Esophagus muscularis mucosa (tissue), 4 donors: ENCODE results near the gene MBD3L4. TPM values are rescaled to one million over a fixed set of nuclear protein-coding genes. Genes with fewer than 3 reads are reported as not detected.

Source experiments
- DNase-seq: peaks from one replicate; pipeline ENCODE4 v3.0.0-alpha.2; 2017; ENCODE audit errors: extremely low spot score
- H3K27ac ChIP-seq, 4 donors: fragments of 200-600 bp; sonication (generic); replicated peaks in 1 of 4; 1 replicate in 3 of 4; 2 replicates in 1 of 4; pipeline ENCODE4 v1.5.1; 2016 to 2019; ENCODE audit warnings: mild to moderate bottlenecking in 1 of 4
- H3K27me3 ChIP-seq, 4 donors: fragments of 200-600 bp; sonication (generic); one replicate each; pipeline versions ENCODE4 v1.5.1 to v1.6.0; 2016 to 2019
- H3K36me3 ChIP-seq, 4 donors: fragments of 200-600 bp; sonication (generic); one replicate each; pipeline ENCODE4 v1.5.1; 2016 to 2019
- H3K4me1 ChIP-seq, 4 donors: fragments of 200-600 bp; sonication (generic); one replicate each; pipeline ENCODE4 v1.5.1; 2016 to 2019
- H3K4me3 ChIP-seq, 4 donors: fragments of 200-600 bp; sonication (generic); 1 replicate in 2 of 4; 2 replicates in 2 of 4; pipeline ENCODE4 v1.5.1; 2016 to 2019; ENCODE audit warnings: mild to moderate bottlenecking in 4 of 4, moderate library complexity in 1 of 4
- H3K9me3 ChIP-seq, 4 donors: fragments of 200-600 bp; sonication (generic); 1 replicate in 3 of 4; 2 replicates in 1 of 4; pipeline ENCODE4 v1.5.1; 2016 to 2019
- EP300 ChIP-seq: sonication (generic); formaldehyde crosslinking; IDR thresholded peaks from one replicate; pipeline ENCODE4 v1.6.1; 2017; ENCODE audit warnings: antibody characterized with exemption
- POLR2A ChIP-seq: fragments of 450-650 bp; IDR thresholded peaks from one replicate; pipeline ENCODE4 v1.6.1; 2017; ENCODE audit warnings: antibody characterized with exemption, moderate library complexity, mild to moderate bottlenecking, low read depth
- POLR2AphosphoS5 ChIP-seq, 2 donors: sonication (generic); formaldehyde crosslinking; IDR thresholded peaks; one replicate each; pipeline ENCODE4 v1.6.1; 2017; ENCODE audit warnings: antibody characterized with exemption in 2 of 2
- WGBS: methylation state at CpG from one replicate; pipeline ENCODE4 v1.1.5; 2018; 5-methylcytosine and 5-hydroxymethylcytosine counted together
- intact Hi-C: fragments of 100-400 bp; cut with DNase I; formaldehyde crosslinking; loops from one replicate; pipeline ENCODE4 v1.15.1; 2023
- total RNA-seq, 4 donors: library from RNA; depleted of rRNA; stranded (reverse); fragments of >200 nt; gene quantifications; one replicate each; pipeline versions ENCODE4 v1.1.0 to v1.2.1, GENCODE V29; 2016
- TF ChIP-seq, protein P1 (sequence below), 3 experiments: fragments of 200-600 bp in 2 of 3; fragments of 450-650 bp in 1 of 3; sonication (generic) in 2 of 3; IDR thresholded peaks; one replicate each; pipeline ENCODE4 v1.5.1; 2017 to 2019; ENCODE audit warnings: antibody characterized with exemption in 3 of 3, mild to moderate bottlenecking in 2 of 3, moderate library complexity in 1 of 3

The MBD3L4 gene
- total RNA-seq, 4 donors from 2014 or later = not detected

DNA sequence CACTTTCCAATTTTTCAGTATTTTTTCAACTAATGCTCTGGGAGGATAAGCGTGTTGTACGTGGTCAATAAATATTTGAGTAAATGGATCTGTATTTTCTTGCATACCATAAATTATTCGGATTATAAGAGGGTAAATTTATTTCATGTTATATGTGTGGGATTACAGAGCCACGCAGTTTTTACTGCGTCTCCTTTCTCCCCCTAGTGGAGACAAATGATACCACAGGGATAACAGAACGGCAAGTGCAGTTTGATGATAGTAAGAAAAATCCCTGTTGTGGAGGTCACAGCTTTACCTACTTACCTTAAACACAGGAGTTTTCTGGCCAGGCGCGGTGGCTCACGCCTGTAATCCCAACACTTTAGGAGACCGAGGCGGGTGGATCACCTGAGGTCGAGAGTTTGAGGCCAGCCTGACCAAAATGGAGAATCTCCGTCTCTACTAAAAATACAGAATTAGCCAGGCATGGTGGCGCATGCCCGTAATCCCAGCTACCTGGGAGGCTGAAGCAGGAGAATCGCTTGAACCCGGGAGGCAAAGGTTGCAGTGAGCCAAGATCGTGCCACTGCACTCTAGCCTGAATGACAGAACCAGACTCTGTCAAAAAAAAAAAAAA, 35.6 kb downstream of the MBD3L4 start:
- no peak overlapping the region for H3K4me3 ChIP-seq
- TF ChIP-seq EP300 = no peak
- no peak for TF ChIP-seq POLR2A
- TF ChIP-seq, protein P1, sequence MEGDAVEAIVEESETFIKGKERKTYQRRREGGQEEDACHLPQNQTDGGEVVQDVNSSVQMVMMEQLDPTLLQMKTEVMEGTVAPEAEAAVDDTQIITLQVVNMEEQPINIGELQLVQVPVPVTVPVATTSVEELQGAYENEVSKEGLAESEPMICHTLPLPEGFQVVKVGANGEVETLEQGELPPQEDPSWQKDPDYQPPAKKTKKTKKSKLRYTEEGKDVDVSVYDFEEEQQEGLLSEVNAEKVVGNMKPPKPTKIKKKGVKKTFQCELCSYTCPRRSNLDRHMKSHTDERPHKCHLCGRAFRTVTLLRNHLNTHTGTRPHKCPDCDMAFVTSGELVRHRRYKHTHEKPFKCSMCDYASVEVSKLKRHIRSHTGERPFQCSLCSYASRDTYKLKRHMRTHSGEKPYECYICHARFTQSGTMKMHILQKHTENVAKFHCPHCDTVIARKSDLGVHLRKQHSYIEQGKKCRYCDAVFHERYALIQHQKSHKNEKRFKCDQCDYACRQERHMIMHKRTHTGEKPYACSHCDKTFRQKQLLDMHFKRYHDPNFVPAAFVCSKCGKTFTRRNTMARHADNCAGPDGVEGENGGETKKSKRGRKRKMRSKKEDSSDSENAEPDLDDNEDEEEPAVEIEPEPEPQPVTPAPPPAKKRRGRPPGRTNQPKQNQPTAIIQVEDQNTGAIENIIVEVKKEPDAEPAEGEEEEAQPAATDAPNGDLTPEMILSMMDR (IDR thresholded peaks at IDR 0.05) = no peak
- TF ChIP-seq POLR2AphosphoS5 (IDR thresholded peaks at IDR 0.05) = no peak
- intact Hi-C loops = no loop called here
- no peaks in the 10 kb centered on the region for H3K36me3 ChIP-seq
- H3K27ac ChIP-seq = no peak overlapping the region
- no peaks in the 10 kb centered on the region for H3K4me1 ChIP-seq
- H3K27me3 ChIP-seq = peaks cover 0 to 10% (median 0%) of the 10 kb centered on the region in 4 donors
- H3K9me3 ChIP-seq = no peaks in the 10 kb centered on the region
- DNase-seq = no peak
- WGBS = 85% methylated on average over 18 of the region's 18 CpGs

DNA sequence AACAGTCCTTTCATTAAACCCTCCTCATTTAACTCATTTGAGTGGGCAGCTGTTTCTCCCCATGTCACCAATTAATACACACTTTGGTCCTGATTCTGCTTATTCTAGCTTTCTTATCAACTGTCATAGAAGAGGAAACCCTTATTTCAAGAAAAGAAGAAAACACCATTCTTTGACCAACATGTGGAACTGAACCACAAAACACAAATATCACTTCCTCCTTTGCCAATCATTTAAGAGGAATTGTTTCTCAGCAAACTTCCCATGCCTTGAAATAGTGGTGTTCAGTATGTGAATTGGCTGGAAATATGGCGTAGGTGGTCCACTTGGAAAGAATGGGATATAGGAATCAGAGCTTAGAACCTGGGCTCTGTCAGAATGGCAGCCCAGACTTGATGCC, 39.2 kb downstream of the MBD3L4 start:
- no peak for DNase-seq
- Histone ChIP-seq H3K27ac (no peak overlapping the region), H3K4me3 (no peak overlapping the region), H3K36me3 (no peaks in the 10 kb centered on the region), H3K4me1 (no peaks in the 10 kb centered on the region), H3K9me3 (no peaks in the 10 kb centered on the region), H3K27me3 (peaks cover 0 to 10% (median 0%) of the 10 kb centered on the region in 4 donors)
- intact Hi-C loops = no loop called here
- TF ChIP-seq EP300 (no peak), POLR2A (no peak), POLR2AphosphoS5 (IDR thresholded peaks at IDR 0.05) (no peak)
- TF ChIP-seq, protein P1 (IDR thresholded peaks at IDR 0.05) = no peak
- 91% methylated on average over 1 of the region's 1 CpG for WGBS

DNA sequence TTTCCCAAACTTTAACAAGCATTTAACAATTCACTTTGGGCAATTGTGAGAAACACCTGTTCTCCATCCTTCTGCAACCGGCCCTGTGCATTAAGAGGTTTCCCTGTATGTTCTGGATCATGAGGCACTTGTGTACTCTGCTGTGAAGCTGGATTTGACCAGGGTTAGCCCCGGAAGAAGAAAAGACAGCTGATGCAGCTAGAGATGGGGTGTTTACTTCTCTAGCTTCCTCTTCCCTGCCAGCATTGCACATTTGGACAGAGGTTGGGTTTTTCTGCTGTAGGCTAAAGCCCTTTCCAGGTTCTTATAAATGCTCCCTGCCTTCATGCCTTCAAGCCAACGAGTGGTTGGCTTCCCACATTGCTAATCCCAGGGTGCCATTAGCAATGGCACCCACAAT, 39.6 kb downstream of the MBD3L4 start:
- Histone ChIP-seq H3K9me3 (no peaks in the 10 kb centered on the region), H3K27me3 (peaks cover 0 to 10% (median 0%) of the 10 kb centered on the region in 4 donors), H3K36me3 (no peaks in the 10 kb centered on the region), H3K4me3 (no peak overlapping the region), H3K27ac (no peak overlapping the region), H3K4me1 (no peaks in the 10 kb centered on the region)
- no peak for DNase-seq
- TF ChIP-seq POLR2A = no peak
- TF ChIP-seq, protein P1 (IDR thresholded peaks at IDR 0.05) = no peak
- no peak for TF ChIP-seq POLR2AphosphoS5 (IDR thresholded peaks at IDR 0.05)
- no peak for TF ChIP-seq EP300
- WGBS = 55% methylated on average over 3 of the region's 3 CpGs
- intact Hi-C loops = no loop called here

DNA sequence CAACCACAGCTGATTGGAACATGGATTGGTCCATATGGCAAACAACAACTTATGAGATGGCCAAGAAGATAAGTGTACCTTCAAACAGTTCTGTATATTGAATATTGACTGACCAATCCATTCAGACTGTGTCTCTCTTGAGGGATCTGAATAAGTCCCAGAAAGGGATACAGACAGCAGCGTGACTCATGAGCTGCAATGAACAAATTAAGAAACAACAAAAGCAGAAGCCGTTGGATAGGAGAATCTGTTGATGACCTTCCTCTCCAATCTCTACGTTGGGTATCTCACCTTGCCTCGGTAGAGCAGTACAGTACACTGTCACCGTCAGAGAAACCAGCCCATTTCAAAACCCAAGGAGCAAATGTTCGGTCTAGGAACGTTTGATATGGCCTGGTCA, 40.0 kb downstream of the MBD3L4 start:
- Histone ChIP-seq H3K4me3 (no peak overlapping the region), H3K27ac (no peak overlapping the region), H3K4me1 (no peaks in the 10 kb centered on the region), H3K27me3 (peaks cover 0 to 10% (median 0%) of the 10 kb centered on the region in 4 donors), H3K36me3 (no peaks in the 10 kb centered on the region), H3K9me3 (no peaks in the 10 kb centered on the region)
- intact Hi-C loops = no loop called here
- no peak for TF ChIP-seq POLR2A
- TF ChIP-seq, protein P1 (IDR thresholded peaks at IDR 0.05) = no peak
- WGBS = 68% methylated on average over 7 of the region's 7 CpGs
- DNase-seq = no peak
